Naive B cell (primary cell): ENCODE data around the gene MCF2L. TPM values are rescaled to one million over a fixed set of nuclear protein-coding genes. Genes with fewer than 3 reads are reported as not detected.
A peak's percentile ranks its signal among the peaks of the same experiment; 100 is the strongest.

Experiments used
- ATAC-seq, 2 donors: fragments of 150-1000 bp; cut with Tn5 transposase; 2 replicates each; pipeline ENCODE4 v1.10.0; 2021; ENCODE audit warnings: low read depth in 2 of 2, mild to moderate bottlenecking in 2 of 2, moderate library complexity in 2 of 2
- DNase-seq: peaks from one replicate; pipeline ENCODE4 v3.0.0; 2022
- H3K27ac Mint-ChIP-seq, 6 donors: one replicate each; pipeline ENCODE4 v1.8.0; 2020 to 2022; ENCODE audit warnings: mild to moderate bottlenecking in 6 of 6, mixed read lengths in 6 of 6, moderate library complexity in 5 of 6, inconsistent platforms in 2 of 6
- H3K27me3 Mint-ChIP-seq, 3 donors: one replicate each; pipeline ENCODE4 v1.8.0; 2021 to 2022; ENCODE audit warnings: mixed read lengths in 3 of 3, mild to moderate bottlenecking in 1 of 3
- H3K36me3 Mint-ChIP-seq, 2 donors: one replicate each; pipeline ENCODE4 v1.8.0; 2020 to 2022; ENCODE audit warnings: mixed read lengths in 2 of 2, inconsistent platforms in 1 of 2, mild to moderate bottlenecking in 1 of 2
- H3K4me1 Mint-ChIP-seq, 3 donors: one replicate each; pipeline ENCODE4 v1.8.0; 2020 to 2022; ENCODE audit warnings: mixed read lengths in 3 of 3, inconsistent platforms in 1 of 3, mild to moderate bottlenecking in 1 of 3, moderate library complexity in 1 of 3
- H3K4me3 Mint-ChIP-seq, 8 donors: one replicate each; pipeline ENCODE4 v1.8.0; 2020 to 2022; ENCODE audit warnings: mild to moderate bottlenecking in 8 of 8, mixed read lengths in 8 of 8, moderate library complexity in 8 of 8, inconsistent platforms in 2 of 8
- H3K9me3 Mint-ChIP-seq, 7 donors: one replicate each; pipeline ENCODE4 v1.8.0; 2020 to 2022; ENCODE audit warnings: mixed read lengths in 7 of 7, mild to moderate bottlenecking in 5 of 7, inconsistent platforms in 2 of 7, moderate library complexity in 1 of 7
- polyA plus RNA-seq, 6 donors: library from polyadenylated mRNA; unstranded; fragments of 300-500 nt; fragmentation: Illumina TruSeq; gene quantifications; one replicate each; pipeline ENCODE4 v1.2.3, GENCODE V29; 2021; ENCODE audit warnings: low read depth in 6 of 6

Gene MCF2L
- polyA plus RNA-seq, 6 donors from 2014 or later = 2.1 to 4.7 (median 4.2) TPM

DNA sequence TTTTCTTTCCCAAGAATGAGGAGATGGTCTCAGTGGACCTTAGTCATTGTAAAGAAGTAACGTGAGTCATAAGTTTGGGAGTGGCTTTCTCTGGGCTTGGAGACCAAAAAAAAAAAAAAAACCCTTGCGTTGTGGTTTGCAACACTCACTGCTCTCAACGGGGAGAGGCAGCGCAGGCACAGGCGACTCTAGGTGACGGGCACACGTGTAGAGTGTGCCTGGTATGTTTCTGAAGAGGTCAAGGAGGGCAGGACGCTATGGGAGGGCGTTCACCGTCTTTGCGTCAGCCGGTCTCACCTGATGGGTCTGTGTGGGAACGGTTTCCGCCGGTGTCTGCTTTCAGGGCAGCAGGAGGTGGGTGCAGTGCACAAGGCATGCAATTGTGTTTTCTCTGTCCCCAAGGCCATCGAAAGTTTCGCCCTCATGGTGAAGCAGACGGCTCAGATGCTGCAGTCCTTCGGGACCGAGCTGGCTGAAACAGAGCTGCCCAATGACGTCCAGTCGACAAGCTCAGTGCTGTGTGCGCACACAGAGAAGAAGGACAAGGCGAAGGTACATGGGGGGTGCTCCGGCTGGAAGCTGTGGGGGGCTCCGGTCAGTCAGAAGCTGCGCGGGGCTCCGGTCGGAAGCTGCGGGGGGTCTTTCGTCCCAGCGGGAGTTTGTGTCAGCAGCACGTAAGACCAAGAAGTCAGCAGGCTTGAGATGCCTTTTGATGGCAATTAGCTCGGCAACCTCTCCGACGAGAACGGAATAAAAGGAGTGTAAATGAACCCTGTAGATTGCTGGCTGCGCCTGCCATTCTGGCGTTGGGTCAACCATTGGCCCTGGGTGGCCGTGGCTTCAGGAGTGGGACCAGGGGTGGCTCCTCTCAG, 95.8 kb downstream of the MCF2L start:
- ATAC-seq (no peak), DNase-seq (no peak)
- no peaks in the 10 kb centered on the region for H3K27me3 Mint-ChIP-seq
- peaks cover 0 to 8% of the 10 kb centered on the region in 2 donors for H3K36me3 Mint-ChIP-seq
- no peaks in the 10 kb centered on the region for H3K4me1 Mint-ChIP-seq
- no peak overlapping the region for H3K27ac Mint-ChIP-seq
- H3K9me3 Mint-ChIP-seq = peaks cover 0 to 1% (median 0%) of the 10 kb centered on the region in 7 donors
- no peak overlapping the region for H3K4me3 Mint-ChIP-seq

DNA sequence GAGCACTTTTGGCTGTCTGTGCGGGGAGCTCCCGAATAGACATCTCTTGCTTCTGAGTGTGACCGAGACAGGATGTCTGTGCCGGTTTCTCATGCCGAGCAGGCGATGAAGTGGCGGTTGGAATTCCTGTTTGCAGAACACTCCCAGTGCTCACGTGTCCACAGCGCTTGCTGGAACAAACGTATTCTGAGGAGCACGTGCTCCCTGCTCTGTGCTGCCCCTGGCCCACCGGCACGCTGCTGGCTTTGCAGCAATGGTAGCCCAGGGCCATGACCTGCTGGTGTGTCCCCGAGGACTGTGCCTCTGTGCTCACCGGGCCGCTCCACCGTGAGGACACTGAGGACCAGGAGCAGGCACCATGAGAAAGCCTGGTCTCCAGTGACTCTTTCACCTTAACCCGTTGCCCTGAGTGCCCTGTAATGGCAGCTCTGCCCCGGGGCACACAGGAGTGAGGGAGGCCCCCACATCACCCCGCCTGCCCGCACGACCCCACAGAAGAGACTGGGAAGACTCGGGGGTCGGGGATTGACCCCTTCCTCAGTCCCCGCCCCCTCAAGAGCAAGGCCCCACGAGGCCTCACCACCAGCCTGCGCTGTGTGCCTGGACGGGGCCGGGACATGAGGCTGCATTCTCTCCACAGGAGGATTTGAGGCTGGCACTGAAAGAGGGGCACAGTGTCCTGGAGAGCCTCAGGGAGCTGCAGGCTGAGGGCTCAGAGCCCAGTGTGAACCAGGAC, 96.6 kb downstream of the MCF2L start:
- H3K36me3 Mint-ChIP-seq = peaks cover 4 to 8% of the 10 kb centered on the region in 2 donors

DNA sequence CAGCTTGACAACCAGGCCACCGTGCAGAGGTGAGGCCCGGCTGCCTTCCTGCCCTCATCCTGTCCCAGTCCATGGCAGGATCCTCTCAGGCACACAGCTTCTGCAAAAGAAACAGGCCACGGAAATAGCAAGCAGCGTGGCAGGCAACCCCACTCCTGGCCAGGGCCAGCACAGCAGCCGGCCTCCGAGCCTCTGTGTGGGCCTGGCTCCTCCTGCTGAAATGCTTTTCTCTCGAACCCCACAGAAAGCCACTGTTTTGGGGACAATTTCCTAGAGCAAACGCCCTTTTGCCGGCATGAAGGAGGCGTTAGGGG, 97.1 kb downstream of the MCF2L start:
- Mint-ChIP-seq H3K9me3 (peaks cover 0 to 4% (median 0%) of the 10 kb centered on the region in 7 donors), H3K4me1 (no peaks in the 10 kb centered on the region), H3K4me3 (no peak overlapping the region), H3K27me3 (no peaks in the 10 kb centered on the region), H3K36me3 (peaks cover 9% of the 10 kb centered on the region in 2 donors), H3K27ac (no peak overlapping the region)
- DNase-seq (no peak), ATAC-seq (no peak)

More for the DNA sequence above, 96.6 kb downstream of the MCF2L start:
- no peak overlapping the region for H3K4me3 Mint-ChIP-seq
- no peak overlapping the region for H3K27ac Mint-ChIP-seq
- H3K4me1 Mint-ChIP-seq = no peaks in the 10 kb centered on the region
- H3K9me3 Mint-ChIP-seq = peaks cover 0 to 1% (median 0%) of the 10 kb centered on the region in 7 donors
- H3K27me3 Mint-ChIP-seq = no peaks in the 10 kb centered on the region
- DNase-seq (no peak), ATAC-seq (no peak)

DNA sequence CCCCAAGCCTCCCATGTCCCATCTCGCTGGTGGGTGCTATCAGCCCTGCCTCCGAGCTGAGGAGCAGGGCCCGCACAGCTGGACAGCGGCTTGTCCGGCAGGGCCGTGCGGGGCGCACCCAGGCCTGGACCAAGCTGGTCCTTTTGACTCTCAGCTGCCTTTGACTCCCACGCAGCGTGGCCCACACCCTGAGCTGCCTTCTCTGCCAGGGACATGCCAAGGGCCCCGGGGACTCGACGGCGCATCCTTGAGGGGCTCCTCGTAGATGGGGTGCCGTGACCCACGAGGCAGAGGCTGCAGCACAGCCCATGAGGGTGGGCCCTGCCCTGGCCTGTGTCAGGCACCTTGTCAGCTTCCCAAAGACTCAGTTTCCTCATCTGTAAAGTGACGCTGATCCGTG, 97.7 kb downstream of the MCF2L start:
- Mint-ChIP-seq H3K9me3 (peaks cover 0 to 11% (median 2%) of the 10 kb centered on the region in 7 donors), H3K27me3 (no peaks in the 10 kb centered on the region), H3K36me3 (peaks cover 15 to 16% of the 10 kb centered on the region in 2 donors), H3K4me1 (no peaks in the 10 kb centered on the region), H3K4me3 (no peak overlapping the region), H3K27ac (no peak overlapping the region)
- ATAC-seq = no peak
- DNase-seq = no peak

DNA sequence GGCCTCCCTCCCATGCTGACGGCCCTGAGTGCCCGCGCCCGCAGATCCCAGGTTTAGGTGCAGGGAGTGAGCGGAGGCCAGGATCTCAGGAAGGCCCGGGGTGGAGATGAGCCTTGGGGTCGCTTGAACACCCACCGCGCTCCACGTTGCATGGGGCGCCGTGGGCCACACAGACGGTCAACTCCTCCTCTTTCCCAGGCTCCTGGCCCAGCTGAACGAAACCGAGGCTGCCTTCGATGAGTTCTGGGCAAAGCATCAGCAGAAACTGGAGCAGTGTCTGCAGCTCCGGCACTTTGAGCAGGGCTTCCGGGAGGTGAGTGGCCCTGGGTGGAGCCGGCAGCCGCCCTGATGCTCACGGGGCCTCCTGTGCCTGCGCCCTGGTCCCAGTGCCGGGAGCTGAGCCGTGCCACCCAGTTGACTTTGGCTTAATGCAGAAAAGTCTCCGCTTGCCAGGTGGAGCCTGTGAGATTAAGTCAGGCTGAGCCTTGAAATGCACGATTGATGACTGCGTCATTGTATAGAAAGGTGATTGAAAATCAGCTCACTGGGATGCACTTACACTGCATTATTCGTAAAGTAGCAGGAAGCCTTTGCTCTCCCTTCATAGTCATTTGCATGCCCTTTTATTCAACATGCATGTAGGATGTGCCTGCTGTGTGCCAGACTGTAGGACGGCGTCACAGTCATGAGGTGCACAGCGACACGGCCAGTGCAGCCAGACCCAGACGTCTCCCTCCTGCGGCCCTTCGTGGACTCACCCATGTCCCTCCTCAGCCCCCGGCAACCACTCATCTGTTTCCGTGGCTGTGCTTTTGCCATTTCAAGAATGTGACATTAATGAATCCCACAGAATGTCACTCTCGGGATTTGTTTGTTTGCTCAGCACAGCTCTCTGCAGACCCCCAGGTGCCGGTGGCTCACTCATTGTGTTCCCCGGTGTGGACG, 101.1 kb downstream of the MCF2L start:
- DNase-seq (no peak), ATAC-seq (no peak)
- H3K9me3 Mint-ChIP-seq = peaks cover 0 to 11% (median 2%) of the 10 kb centered on the region in 7 donors
- H3K27ac Mint-ChIP-seq = no peak overlapping the region
- H3K4me3 Mint-ChIP-seq = no peak overlapping the region
- H3K27me3 Mint-ChIP-seq = no peaks in the 10 kb centered on the region
- H3K4me1 Mint-ChIP-seq = no peaks in the 10 kb centered on the region
- H3K36me3 Mint-ChIP-seq = peaks cover 21 to 23% of the 10 kb centered on the region in 2 donors

DNA sequence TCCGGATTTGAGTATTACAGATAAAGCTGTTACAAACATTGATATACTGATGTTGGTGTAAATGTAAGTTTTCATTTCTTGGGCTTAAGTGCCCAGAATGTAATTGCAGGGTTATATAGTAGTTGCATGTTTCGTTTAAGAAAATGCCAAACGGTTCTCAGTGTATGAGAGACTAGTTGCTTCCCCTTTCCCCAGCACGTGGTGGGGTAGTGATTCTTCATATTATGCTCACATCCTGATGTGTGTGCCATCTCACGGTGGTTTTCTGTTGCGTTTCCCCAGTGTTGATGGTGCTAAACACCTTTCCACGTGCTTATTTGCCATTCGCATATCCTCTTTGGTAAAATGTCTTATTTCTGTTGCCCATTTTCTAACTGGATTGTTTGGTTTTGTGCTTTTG, 101.8 kb downstream of the MCF2L start:
- no peak overlapping the region for H3K4me3 Mint-ChIP-seq
- DNase-seq (no peak), ATAC-seq (no peak)
- peak overlapping the region in 1 of 6 donors; percentile 44 for H3K27ac Mint-ChIP-seq
- peaks cover 0 to 11% (median 2%) of the 10 kb centered on the region in 7 donors for H3K9me3 Mint-ChIP-seq
- H3K27me3 Mint-ChIP-seq = no peaks in the 10 kb centered on the region
- H3K36me3 Mint-ChIP-seq = peaks cover 21 to 23% of the 10 kb centered on the region in 2 donors
- H3K4me1 Mint-ChIP-seq = no peaks in the 10 kb centered on the region

DNA sequence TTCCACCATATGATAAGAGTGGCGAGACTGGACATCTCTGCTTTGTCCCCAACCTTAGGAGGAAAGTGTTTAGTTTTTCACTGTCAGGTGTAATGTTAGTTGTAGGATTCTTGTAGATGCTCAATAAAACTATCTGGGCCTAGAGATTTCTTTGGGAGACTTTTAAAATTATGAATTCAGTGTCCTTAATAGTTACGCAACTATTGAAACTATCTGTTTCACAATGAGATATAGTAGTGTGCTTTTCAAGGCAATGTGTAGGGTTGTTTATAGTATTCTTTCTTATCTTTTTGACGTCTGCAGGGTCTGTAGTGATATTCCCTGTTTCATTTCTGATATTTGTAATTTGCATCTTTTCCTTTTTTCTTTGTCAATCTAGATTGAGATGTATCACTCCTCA, 103.4 kb downstream of the MCF2L start:
- no peak for ATAC-seq
- H3K9me3 Mint-ChIP-seq = peaks cover 0 to 11% (median 2%) of the 10 kb centered on the region in 7 donors
- no peaks in the 10 kb centered on the region for H3K27me3 Mint-ChIP-seq
- DNase-seq = no peak
- H3K27ac Mint-ChIP-seq = no peak overlapping the region
- H3K4me3 Mint-ChIP-seq = no peak overlapping the region
- H3K36me3 Mint-ChIP-seq = peaks cover 23% of the 10 kb centered on the region in 2 donors
- H3K4me1 Mint-ChIP-seq = no peaks in the 10 kb centered on the region

DNA sequence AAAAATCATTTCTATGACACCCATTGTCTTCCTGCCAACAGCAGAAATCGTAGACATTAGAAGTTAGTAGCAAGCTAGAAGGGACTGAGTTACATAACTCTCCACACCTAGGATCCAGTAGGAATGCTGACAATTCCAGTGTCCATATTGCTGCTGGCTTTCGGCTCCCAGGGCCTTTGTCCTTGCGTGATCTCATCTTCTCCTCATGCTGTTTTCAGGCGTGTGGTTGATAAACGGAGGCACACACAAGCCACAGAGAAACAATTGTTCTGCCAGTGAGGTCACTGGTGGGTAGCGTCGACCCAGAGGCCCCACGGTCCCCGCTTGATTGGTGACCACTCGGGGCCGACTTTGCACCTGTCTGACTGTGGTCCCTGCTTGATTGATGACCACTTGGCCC, 104.9 kb downstream of the MCF2L start:
- H3K36me3 Mint-ChIP-seq = peaks cover 23 to 34% of the 10 kb centered on the region in 2 donors
- H3K27me3 Mint-ChIP-seq = no peaks in the 10 kb centered on the region

DNA sequence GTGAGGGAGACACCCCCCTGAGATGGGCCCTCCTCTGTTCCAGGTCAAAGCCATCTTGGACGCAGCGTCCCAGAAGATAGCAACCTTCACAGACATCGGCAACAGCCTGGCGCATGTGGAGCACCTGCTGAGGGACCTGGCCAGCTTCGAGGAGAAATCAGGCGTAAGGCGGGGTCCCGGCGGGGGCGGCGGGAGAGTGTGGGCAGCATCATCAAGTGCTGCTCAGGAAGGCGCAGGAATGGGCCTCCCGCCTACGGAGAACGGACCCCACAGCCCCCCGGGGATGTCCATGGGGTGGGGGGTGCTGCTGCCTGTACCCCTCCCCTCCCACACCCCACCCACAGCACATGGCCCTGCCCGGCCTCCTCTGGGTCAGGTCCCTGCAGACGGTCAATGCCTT, 105.4 kb downstream of the MCF2L start:
- Mint-ChIP-seq H3K4me1 (no peaks in the 10 kb centered on the region), H3K27ac (no peak overlapping the region), H3K27me3 (no peaks in the 10 kb centered on the region), H3K9me3 (peaks cover 0 to 11% (median 2%) of the 10 kb centered on the region in 7 donors), H3K4me3 (no peak overlapping the region), H3K36me3 (peaks cover 23 to 37% of the 10 kb centered on the region in 2 donors)
- DNase-seq (no peak), ATAC-seq (no peak)

More for the DNA sequence above, 104.9 kb downstream of the MCF2L start:
- DNase-seq = no peak
- Mint-ChIP-seq H3K4me1 (no peaks in the 10 kb centered on the region), H3K27ac (no peak overlapping the region), H3K9me3 (peaks cover 0 to 11% (median 2%) of the 10 kb centered on the region in 7 donors), H3K4me3 (no peak overlapping the region)
- no peak for ATAC-seq

DNA sequence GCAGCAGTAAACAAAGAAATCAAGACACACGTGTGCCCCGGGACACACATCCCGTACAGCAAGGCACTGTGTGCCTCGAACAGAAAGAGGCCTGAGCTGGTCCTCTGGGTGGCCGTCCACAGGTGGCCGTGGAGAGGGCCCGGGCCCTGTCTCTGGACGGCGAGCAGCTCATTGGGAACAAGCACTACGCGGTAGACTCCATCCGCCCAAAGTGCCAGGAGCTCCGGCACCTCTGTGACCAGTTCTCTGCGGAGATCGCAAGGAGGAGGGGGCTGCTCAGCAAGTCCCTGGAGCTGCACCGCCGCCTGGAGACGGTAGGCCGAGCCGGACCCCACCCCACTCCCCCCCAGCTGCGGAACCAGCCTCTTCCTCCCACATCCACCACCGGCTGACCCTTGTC, 105.9 kb downstream of the MCF2L start:
- no peak for ATAC-seq
- Mint-ChIP-seq H3K9me3 (peaks cover 0 to 11% (median 2%) of the 10 kb centered on the region in 7 donors), H3K4me3 (no peak overlapping the region), H3K27ac (no peak overlapping the region), H3K27me3 (no peaks in the 10 kb centered on the region), H3K4me1 (no peaks in the 10 kb centered on the region), H3K36me3 (peaks cover 23 to 40% of the 10 kb centered on the region in 2 donors)
- DNase-seq = no peak

DNA sequence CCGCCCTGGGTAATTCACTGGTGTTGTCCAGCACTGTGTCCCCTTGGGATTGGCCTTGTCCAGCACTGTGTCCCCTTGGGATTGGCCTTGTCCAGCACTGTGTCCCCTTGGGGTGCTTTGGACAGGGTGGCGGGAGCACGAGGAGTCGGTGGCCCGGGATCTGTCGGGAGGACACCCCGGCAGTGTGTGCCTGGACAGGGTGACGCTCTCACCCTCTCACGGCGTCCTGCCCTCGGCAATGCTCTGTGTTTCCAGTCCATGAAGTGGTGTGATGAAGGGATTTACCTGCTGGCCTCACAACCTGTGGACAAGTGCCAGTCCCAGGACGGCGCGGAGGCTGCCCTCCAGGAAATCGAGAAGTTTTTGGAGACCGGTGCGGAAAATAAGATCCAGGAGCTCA, 106.7 kb downstream of the MCF2L start:
- H3K27ac Mint-ChIP-seq = no peak overlapping the region
- no peaks in the 10 kb centered on the region for H3K4me1 Mint-ChIP-seq
- no peak for DNase-seq
- H3K36me3 Mint-ChIP-seq = peaks cover 18 to 40% of the 10 kb centered on the region in 2 donors
- ATAC-seq = no peak
- no peak overlapping the region for H3K4me3 Mint-ChIP-seq
- H3K9me3 Mint-ChIP-seq = peaks cover 0 to 11% (median 2%) of the 10 kb centered on the region in 7 donors
- no peaks in the 10 kb centered on the region for H3K27me3 Mint-ChIP-seq

DNA sequence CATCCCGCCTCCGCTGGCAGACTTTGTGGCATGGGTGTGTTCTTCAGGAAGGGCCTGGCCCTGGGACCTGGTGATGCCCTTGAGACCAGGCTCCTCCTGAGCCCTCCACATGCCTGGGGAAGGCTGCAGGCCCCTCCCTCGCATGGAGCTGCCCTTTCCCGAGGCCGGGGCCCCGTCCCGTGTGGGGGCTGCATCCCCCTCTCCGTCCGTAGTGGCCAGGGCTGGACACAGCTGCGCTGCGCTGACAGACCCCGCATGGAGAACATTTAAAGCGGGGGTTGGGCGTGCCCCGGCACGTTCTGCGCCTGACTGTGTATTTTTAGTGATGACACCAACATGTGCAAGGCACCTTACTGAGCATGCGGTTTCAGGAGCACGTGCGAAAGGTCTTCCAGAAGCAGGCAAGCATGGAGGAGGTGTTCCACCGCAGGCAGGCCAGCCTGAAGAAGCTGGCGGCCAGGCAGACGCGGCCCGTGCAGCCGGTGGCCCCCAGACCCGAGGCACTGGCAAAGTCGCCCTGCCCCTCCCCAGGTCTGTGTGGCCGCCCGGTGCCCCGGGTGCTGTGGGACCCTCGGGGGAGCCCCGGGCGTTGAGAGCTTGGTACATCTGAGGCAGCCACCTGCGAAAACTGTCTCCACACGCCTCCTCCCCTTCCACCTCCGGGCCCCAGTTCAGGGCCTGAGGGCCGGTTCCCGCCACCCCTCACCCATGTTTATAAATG, 107.8 kb downstream of the MCF2L start:
- no peaks in the 10 kb centered on the region for H3K4me1 Mint-ChIP-seq
- H3K9me3 Mint-ChIP-seq = no peaks in the 10 kb centered on the region
- no peaks in the 10 kb centered on the region for H3K27me3 Mint-ChIP-seq
- H3K27ac Mint-ChIP-seq = no peak overlapping the region
- no peak for ATAC-seq
- peaks cover 6 to 32% of the 10 kb centered on the region in 2 donors for H3K36me3 Mint-ChIP-seq
- no peak for DNase-seq
- H3K4me3 Mint-ChIP-seq = no peak overlapping the region

DNA sequence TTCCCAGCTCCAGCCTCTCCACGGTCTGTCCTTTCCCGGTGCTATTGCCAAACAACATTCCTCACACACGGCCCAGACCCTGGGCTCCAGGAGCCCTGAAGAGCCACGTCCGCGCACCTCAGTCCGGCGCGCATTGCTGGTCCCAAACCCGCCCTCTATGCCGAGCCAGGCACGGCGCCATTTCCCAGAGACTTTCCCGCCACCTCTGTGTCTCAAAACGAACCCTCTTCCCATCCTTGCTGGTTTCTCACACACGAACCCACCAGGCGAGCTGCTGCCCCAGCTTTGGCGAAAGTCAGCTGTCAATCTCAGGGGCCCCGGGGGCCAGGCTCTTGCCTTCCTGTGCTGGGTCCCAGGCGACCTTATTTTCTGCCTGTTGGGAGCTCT, 108.5 kb downstream of the MCF2L start:
- DNase-seq (no peak), ATAC-seq (no peak)
- Mint-ChIP-seq H3K4me1 (no peaks in the 10 kb centered on the region), H3K27ac (peak overlapping the region in 1 of 6 donors; percentile 21), H3K9me3 (no peaks in the 10 kb centered on the region), H3K4me3 (no peak overlapping the region), H3K36me3 (peaks cover 6 to 27% of the 10 kb centered on the region in 2 donors), H3K27me3 (no peaks in the 10 kb centered on the region)
